Endothelial cell (in vitro differentiated cells): ENCODE measurements around the gene SPATA16. TPM values are rescaled to one million over a fixed set of nuclear protein-coding genes. Genes with fewer than 3 reads are reported as not detected.
A peak's percentile ranks its signal among the peaks of the same experiment; 100 is the strongest.

Experiments
- DNase-seq: peaks from one replicate; pipeline ENCODE4 v3.0.0; 2021; ENCODE audit warnings: low spot score
- H3K27ac Mint-ChIP-seq: one replicate; pipeline ENCODE4 v1.8.0; 2021; ENCODE audit warnings: mixed read lengths, inconsistent platforms; ENCODE audit not compliant: unreplicated experiment
- H3K27me3 Mint-ChIP-seq: one replicate; pipeline ENCODE4 v1.8.0; 2021; ENCODE audit warnings: mild to moderate bottlenecking, moderate library complexity, mixed read lengths, inconsistent platforms; ENCODE audit not compliant: unreplicated experiment
- H3K36me3 Mint-ChIP-seq: one replicate; pipeline ENCODE4 v1.8.0; 2021; ENCODE audit warnings: mild to moderate bottlenecking, low read depth, mixed read lengths, inconsistent platforms; ENCODE audit not compliant: unreplicated experiment
- H3K4me1 Mint-ChIP-seq: one replicate; pipeline ENCODE4 v1.8.0; 2021; ENCODE audit warnings: mild to moderate bottlenecking, mixed read lengths, inconsistent platforms; ENCODE audit not compliant: unreplicated experiment
- H3K4me3 Mint-ChIP-seq: one replicate; pipeline ENCODE4 v1.8.0; 2021; ENCODE audit warnings: mild to moderate bottlenecking, mixed read lengths, inconsistent platforms; ENCODE audit not compliant: unreplicated experiment
- H3K9me3 Mint-ChIP-seq: one replicate; pipeline ENCODE4 v1.8.0; 2021; ENCODE audit warnings: mixed read lengths, inconsistent platforms; ENCODE audit not compliant: unreplicated experiment
- CTCF ChIP-seq: fragments of 200-600 bp; sonication (generic); IDR thresholded peaks from one replicate; pipeline ENCODE4 v1.5.0; 2021; ENCODE audit warnings: antibody characterized with exemption; ENCODE audit not compliant: unreplicated experiment
- total RNA-seq: library from RNA; stranded (reverse); fragmentation: NEBNext Ultra II Directional; extraction: Animal tissue kit (Norgen Biotek cat#: 25700); gene quantifications from one replicate; pipeline ENCODE4 v1.2.1, GENCODE V29; 2021; ENCODE audit not compliant: unreplicated experiment

SPATA16 gene
- total RNA-seq, 1 donor from 2014 or later: 0.15 TPM

GRCh38 chr3:173092038-173092437, 49.0 kb downstream of the SPATA16 start:
- DNase-seq: no peak
- Mint-ChIP-seq H3K4me3 (no peak overlapping the region), H3K27me3 (no peaks in the 10 kb centered on the region), H3K36me3 (no peaks in the 10 kb centered on the region), H3K4me1 (peaks cover 23% of the 10 kb centered on the region), H3K9me3 (no peaks in the 10 kb centered on the region), H3K27ac (no peak overlapping the region)
- no peak for TF ChIP-seq CTCF

DNA sequence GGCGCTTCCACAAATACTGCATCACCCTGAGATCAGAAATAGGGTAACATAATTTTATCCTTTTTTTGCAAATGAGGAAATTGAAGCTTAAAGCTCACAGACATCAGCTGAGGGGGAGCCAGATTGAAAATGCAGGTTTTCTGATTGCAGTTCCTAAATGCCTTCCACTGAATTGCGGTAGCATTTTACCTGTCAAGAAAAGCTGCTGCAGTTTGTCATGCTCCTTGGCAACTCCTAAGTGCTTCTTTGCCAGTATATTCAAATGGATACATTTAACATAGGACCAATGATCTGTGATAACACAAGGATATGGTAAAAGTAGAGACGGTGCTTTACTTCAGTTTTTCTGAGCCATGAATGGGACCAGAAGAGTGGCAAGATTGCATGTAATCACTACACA, 50.5 kb downstream of the SPATA16 start:
- Mint-ChIP-seq H3K4me3 (no peak overlapping the region), H3K4me1 (peaks cover 23% of the 10 kb centered on the region), H3K27ac (no peak overlapping the region), H3K27me3 (peaks cover 2% of the 10 kb centered on the region), H3K9me3 (no peaks in the 10 kb centered on the region), H3K36me3 (no peaks in the 10 kb centered on the region)
- TF ChIP-seq CTCF: no peak
- no peak for DNase-seq

DNA sequence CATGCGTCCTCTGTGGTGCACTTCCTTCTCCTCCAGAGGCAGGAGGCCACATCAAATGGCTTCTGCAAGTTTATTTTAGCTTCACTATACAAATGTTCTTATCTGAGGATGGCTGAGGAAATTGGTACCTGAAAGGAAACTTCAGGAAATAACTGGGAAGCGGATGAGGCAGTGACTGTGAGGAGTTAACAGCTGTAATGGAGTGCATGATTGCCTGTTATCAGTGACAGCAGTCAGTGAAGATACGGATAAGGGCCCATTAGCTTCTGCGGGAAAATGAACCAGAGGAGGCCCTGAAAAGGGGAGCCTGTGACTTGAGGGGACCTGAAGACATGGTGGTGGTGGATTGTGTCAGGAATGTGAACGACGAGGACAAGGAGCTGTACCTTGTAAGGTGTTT, 51.8 kb downstream of the SPATA16 start:
- no peak overlapping the region for H3K4me3 Mint-ChIP-seq
- H3K27ac Mint-ChIP-seq: peak overlapping the region; percentile 70
- peak; percentile 7 for DNase-seq
- TF ChIP-seq CTCF: no peak
- H3K9me3 Mint-ChIP-seq: no peaks in the 10 kb centered on the region
- H3K4me1 Mint-ChIP-seq: peaks cover 23% of the 10 kb centered on the region
- H3K36me3 Mint-ChIP-seq: no peaks in the 10 kb centered on the region
- peaks cover 2% of the 10 kb centered on the region for H3K27me3 Mint-ChIP-seq

DNA sequence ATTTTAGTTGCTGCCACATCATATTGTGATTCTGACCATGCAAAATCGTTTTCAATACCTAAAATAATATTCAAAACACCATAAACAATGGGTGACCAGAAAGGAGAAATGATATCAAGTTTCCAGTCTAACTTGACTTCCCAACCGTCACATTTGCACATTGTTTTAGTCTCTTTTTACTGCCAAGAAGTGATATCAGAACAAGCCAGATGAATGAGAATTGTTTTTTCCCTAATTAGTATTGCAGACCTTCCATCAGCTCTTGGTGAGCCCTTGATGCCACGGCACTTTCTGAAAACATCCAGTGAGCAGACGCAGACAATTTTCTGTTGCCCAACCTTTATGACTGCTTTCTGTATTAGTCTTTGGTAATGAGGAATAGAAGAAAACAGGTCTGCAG, 62.5 kb downstream of the SPATA16 start:
- H3K27me3 Mint-ChIP-seq: no peaks in the 10 kb centered on the region
- peaks cover 3% of the 10 kb centered on the region for H3K9me3 Mint-ChIP-seq
- H3K4me3 Mint-ChIP-seq: no peak overlapping the region
- DNase-seq: no peak
- H3K27ac Mint-ChIP-seq: no peak overlapping the region
- no peak for TF ChIP-seq CTCF
- no peaks in the 10 kb centered on the region for H3K36me3 Mint-ChIP-seq
- no peaks in the 10 kb centered on the region for H3K4me1 Mint-ChIP-seq

DNA sequence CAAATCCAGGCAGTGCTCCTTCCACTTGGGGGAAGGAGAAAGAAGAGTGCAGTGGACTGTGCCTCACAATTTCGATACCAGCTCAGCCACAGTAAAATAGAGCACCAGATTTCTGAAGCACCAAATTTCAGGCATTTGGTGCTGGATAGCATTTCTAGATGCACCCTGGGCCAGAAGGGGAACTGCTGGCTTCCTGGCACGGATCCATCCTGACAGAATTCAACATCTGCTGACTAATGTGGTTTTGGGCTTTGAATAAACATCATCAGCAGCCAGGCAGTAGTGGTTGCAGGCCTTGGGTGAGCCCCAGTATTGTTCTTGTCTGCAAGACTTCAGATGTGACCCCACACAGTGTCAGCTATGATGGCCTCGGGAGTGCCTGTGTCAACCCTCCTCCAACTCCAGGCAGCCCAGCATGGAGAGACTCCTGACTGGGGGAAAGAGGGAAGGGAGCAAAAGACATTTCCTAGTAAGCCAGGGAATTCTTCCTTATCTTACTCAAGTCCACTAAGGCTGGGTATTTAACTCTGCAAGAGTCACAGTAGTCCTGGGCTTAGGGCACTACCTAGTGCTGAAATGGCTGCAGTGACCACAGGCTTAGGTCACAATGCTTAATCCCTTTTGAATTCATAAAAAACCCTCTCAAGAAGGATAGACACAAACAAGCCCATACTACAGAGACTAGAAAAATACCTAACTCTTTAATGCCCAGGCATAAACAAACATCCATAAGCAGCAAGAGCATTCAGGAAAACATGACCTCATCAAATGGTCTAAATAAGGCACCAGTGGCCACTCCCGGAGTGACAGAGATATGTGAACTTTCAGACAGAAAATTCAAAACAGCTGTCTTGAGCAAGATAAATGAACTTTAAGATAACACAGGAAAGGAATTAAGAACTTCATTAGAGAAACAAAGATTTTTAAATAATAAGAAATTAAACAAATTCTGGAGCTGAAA, 74.7 kb downstream of the SPATA16 start:
- H3K9me3 Mint-ChIP-seq: no peaks in the 10 kb centered on the region
- H3K36me3 Mint-ChIP-seq: no peaks in the 10 kb centered on the region
- no peak overlapping the region for H3K4me3 Mint-ChIP-seq
- no peak for DNase-seq
- H3K4me1 Mint-ChIP-seq: no peaks in the 10 kb centered on the region
- TF ChIP-seq CTCF: no peak
- no peaks in the 10 kb centered on the region for H3K27me3 Mint-ChIP-seq
- H3K27ac Mint-ChIP-seq: no peak overlapping the region
